Colonic mucosa (tissue), 4 donors: Measurements from ENCODE around the gene SCUBE1. TPM values are rescaled to one million over a fixed set of nuclear protein-coding genes. Genes with fewer than 3 reads are reported as not detected.

ENCODE experiments used
- DNase-seq: peaks from one replicate; pipeline ENCODE4 v3.0.0-alpha.2; 2020
- H3K27ac ChIP-seq: fragments of 200-600 bp; one replicate; pipeline ENCODE4 v1.8.0; 2021
- H3K27me3 ChIP-seq: fragments of 200-600 bp; one replicate; pipeline ENCODE4 v1.8.0; 2021
- H3K36me3 ChIP-seq: fragments of 200-600 bp; one replicate; pipeline ENCODE4 v1.8.0; 2021
- H3K4me1 ChIP-seq: fragments of 200-600 bp; one replicate; pipeline ENCODE4 v1.8.0; 2021; ENCODE audit warnings: mild to moderate bottlenecking
- H3K4me3 ChIP-seq: fragments of 200-600 bp; one replicate; pipeline ENCODE4 v1.8.0; 2021
- H3K9ac ChIP-seq, 2 donors: one replicate each; pipeline ENCODE4 v1.7.0; 2013; ENCODE audit warnings: control low read depth in 2 of 2, low read depth in 2 of 2, low read length in 2 of 2
- H3K9me3 ChIP-seq: fragments of 200-600 bp; one replicate; pipeline ENCODE4 v1.8.0; 2021
- intact Hi-C: fragments of 100-400 bp; cut with DNase I; formaldehyde crosslinking; loops from one replicate; pipeline ENCODE4 v1.14.1; 2022
- total RNA-seq, 2 donors: library from RNA; stranded (reverse); fragmentation: NEBNext Ultra II Directional in 1 of 2; extraction: Animal tissue kit (Norgen Biotek cat#: 25700) in 1 of 2; gene quantifications; one replicate each; pipeline ENCODE4 v1.2.1, GENCODE V29; 2021
- TF ChIP-seq, protein P1 (sequence below): fragments of 200-600 bp; IDR thresholded peaks from one replicate; pipeline ENCODE4 v1.8.0; 2022; ENCODE audit warnings: antibody characterized with exemption, mild to moderate bottlenecking
- donor health status: healthy.
- donor health status: DM: no; HTN: no; CAD: no.
- donor health status: DM: no; HTN: no; CAD: no.

Gene SCUBE1
- total RNA-seq, 2 donors from 2014 or later: 1.7 to 5.6 TPM

DNA sequence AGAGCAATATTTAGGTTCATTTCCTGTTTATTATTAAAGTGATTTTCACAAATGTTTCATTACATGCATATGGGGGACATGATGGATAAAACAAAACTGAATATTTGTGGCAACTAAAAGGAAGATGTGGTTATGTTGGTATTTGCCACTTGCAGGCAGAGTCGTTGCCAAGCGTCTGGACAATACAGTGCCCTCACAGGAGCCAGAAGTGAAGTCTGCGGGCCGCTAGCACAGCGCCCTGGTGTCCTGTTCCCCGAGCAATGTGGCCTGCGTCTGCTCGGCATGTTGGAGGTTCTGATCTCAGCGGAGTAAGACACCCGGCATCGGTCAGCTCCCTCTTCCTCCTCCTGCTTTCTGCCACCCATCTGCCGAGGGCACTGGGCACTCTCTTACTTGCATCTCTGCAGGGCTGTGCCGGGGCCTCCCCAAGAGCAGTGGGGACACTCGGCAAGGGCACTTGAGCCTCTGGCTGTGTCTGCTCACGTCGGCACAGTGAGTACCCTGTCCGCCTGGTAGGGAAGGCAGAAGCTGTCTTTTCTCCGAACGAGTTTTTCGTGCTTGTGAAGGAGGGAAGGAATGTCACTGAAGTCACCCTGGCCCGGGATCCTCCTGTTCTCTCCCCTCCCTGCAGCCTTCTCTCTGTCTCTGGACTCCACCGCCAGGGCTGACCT lies 145.8 kb downstream of the SCUBE1 start:
- H3K36me3 ChIP-seq: no peaks in the 10 kb centered on the region
- no peaks in the 10 kb centered on the region for H3K9me3 ChIP-seq
- no peak overlapping the region for H3K4me3 ChIP-seq
- no peaks in the 10 kb centered on the region for H3K27me3 ChIP-seq
- intact Hi-C loops: no loop called here
- DNase-seq: no peak
- TF ChIP-seq, protein P1, sequence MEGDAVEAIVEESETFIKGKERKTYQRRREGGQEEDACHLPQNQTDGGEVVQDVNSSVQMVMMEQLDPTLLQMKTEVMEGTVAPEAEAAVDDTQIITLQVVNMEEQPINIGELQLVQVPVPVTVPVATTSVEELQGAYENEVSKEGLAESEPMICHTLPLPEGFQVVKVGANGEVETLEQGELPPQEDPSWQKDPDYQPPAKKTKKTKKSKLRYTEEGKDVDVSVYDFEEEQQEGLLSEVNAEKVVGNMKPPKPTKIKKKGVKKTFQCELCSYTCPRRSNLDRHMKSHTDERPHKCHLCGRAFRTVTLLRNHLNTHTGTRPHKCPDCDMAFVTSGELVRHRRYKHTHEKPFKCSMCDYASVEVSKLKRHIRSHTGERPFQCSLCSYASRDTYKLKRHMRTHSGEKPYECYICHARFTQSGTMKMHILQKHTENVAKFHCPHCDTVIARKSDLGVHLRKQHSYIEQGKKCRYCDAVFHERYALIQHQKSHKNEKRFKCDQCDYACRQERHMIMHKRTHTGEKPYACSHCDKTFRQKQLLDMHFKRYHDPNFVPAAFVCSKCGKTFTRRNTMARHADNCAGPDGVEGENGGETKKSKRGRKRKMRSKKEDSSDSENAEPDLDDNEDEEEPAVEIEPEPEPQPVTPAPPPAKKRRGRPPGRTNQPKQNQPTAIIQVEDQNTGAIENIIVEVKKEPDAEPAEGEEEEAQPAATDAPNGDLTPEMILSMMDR: no peak
- H3K9ac ChIP-seq: no peak overlapping the region
- no peaks in the 10 kb centered on the region for H3K4me1 ChIP-seq
- no peak overlapping the region for H3K27ac ChIP-seq

DNA sequence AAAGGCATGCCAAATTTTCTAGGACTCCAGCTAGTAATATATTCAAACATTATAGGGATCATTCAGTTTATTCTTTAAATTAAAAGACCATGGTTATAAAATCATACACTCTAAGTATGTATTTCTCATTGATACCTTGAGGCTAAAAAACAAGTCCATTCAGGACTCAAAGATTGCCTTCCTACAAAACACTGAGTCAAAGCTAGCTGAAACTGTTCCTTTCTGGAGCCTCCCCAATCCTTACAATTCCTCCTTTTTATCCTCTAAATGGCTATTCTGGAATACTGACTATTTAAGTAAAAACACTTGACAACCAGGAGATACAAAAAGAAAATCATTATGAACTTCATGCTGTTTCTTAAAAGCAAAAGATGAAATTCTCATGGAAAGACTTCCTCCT lies 151.3 kb downstream of the SCUBE1 start:
- intact Hi-C loops: no loop called here

DNA sequence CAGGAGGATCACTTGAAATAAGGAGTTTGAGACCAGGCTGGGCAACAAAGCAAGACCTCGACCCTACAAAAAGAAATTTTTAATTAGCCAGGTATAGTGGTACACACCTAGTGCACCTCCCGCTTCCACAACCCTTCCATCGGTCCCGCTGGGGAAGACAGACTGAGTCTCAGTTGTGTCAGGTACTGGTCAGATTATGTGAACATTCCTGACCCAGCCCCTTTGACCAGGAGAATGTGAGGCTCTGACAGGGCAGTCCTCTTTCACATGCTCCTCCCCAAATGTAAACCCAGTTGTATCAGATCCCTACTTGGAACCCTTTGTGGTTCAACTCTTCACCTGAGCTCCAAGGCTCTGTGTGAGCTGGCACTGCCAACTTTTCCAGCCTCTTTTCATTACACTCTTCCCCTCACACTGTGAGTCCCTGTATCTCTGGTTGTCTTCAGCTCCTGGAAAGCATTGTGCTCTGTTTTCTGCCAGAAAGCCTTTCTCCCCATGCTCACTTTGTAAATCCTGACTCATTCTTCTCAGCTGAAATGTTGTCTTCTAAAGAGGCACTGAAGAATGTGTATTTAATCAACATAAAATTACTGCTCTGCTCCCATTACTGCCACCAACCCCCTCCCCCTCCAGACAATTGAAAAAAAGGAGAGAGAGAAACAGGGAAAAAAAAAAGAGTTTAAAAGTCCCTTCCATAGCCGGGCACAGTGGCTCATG lies 154.2 kb downstream of the SCUBE1 start:
- Histone ChIP-seq H3K27ac (no peak overlapping the region), H3K4me1 (peaks cover 11% of the 10 kb centered on the region), H3K9me3 (no peaks in the 10 kb centered on the region), H3K27me3 (no peaks in the 10 kb centered on the region), H3K9ac (no peak overlapping the region), H3K4me3 (no peak overlapping the region), H3K36me3 (no peaks in the 10 kb centered on the region)
- intact Hi-C loops: no loop called here
- no peak for DNase-seq
- TF ChIP-seq, protein P1: no peak

More for the DNA sequence above, 151.3 kb downstream of the SCUBE1 start:
- no peaks in the 10 kb centered on the region for H3K27me3 ChIP-seq
- H3K27ac ChIP-seq: no peak overlapping the region
- no peak for DNase-seq
- no peaks in the 10 kb centered on the region for H3K9me3 ChIP-seq
- no peak overlapping the region for H3K4me3 ChIP-seq
- TF ChIP-seq, protein P1: no peak
- H3K9ac ChIP-seq: no peak overlapping the region
- H3K4me1 ChIP-seq: no peaks in the 10 kb centered on the region
- no peaks in the 10 kb centered on the region for H3K36me3 ChIP-seq

DNA sequence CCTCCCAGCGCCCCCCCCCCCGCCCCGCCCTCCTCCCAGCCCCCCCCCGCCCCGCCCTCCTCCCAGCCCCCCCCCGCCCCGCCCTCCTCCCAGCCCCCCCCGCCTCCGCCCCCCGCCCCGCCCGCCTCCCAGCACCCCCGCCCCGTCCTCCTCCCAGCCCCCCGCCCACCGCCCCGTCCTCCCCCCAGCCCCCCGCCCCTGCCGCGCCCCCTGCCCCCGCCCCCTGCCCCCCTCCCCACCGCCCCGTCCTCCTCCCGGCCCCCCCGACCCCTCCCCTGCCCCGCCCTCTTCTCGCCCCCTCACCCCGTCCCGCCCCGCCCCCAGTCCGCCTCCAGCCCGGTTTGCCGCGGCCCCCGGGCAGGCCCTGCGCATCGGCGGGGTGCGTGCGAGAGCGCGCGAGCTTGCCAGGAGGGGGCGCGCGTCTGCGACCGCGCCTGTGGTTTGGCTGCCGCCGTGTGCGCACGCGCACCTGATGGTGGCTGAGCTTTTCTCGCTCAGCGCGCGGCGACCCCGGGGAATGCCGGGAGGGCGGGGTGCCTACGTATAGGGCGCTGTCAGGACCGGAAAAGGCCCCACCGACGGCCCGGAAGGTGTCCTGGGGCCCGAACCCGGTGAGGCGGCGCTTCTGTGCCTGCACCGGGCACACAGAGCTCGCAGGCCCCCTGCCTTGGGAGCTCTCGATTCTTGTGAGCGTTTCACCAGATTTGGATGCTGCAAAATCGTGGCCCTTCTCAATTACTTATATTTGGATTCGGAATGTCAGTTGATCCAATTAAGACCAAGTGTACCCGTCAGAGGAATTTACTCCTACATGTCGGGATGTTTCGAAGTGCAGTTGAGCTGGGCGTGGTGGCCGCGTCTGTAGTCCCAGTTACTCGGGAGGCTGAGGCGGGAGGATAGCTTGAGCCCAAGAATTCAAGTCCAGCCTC lies 155.7 kb downstream of the SCUBE1 start:
- DNase-seq: peak; percentile 98

More for the DNA sequence above, 155.7 kb downstream of the SCUBE1 start:
- Histone ChIP-seq H3K36me3 (no peaks in the 10 kb centered on the region), H3K9me3 (no peaks in the 10 kb centered on the region), H3K4me1 (peaks cover 12% of the 10 kb centered on the region), H3K9ac (peak overlapping the region; percentile 51), H3K27ac (peak overlapping the region; percentile 88), H3K4me3 (peak overlapping the region; percentile 31), H3K27me3 (no peaks in the 10 kb centered on the region)
- TF ChIP-seq, protein P1: peak; percentile 65
- intact Hi-C loops: no loop called here
